HepG2 (cell line): ENCODE measurements around the gene UGCG. TPM values are rescaled to one million over a fixed set of nuclear protein-coding genes. Genes with fewer than 3 reads are reported as not detected.

Source experiments
- ATAC-seq: fragments of 200-7000 bp; cut with Tn5 transposase; 3 replicates; pipeline ENCODE4 v1.9.1; 2020; ENCODE audit warnings: mild to moderate bottlenecking, moderate library complexity
- BruUV-seq: library from RNA; stranded (reverse); fragments of 400-500 nt; replicated peaks from 2 replicates; lab custom pipeline; 2021; lab: Mats Ljungman, UMichigan
- CTCF ChIA-PET: fragments of 300-600 bp; formaldehyde crosslinking; extraction: SDS; loops from one replicate; lab custom pipeline; 2021; ENCODE audit warnings: low total read pairs, inconsistent platforms, low intra/inter-chr PET ratio; lab: Yijun Ruan, JAX
- POLR2A ChIA-PET: fragments of 350-600 bp; sonication (Branson Sonifier 250); formaldehyde crosslinking; loops from one replicate; lab custom pipeline; 2020; ENCODE audit warnings: antibody characterized with exemption, inconsistent platforms; lab: Yijun Ruan, JAX
- DNase-seq: peaks from one replicate; pipeline ENCODE4 v3.0.0-alpha.2; 2015; ENCODE audit warnings: low spot score
- FAIRE-seq: peaks from 3 replicates; lab custom pipeline; 2011; peaks lifted over from hg19 to GRCh38; lab: Jason Lieb, UNC
- H2AFZ ChIP-seq: one replicate; pipeline ENCODE4 v1.6.1; 2011; ENCODE audit warnings: low read length, inconsistent platforms
- H3K27ac ChIP-seq: fragments of 300-600 bp; 3 replicates; pipeline ENCODE4 v1.8.0; 2011; ENCODE audit warnings: mixed run types, mild to moderate bottlenecking, mixed read lengths, low read length, inconsistent platforms; ENCODE audit not compliant: insufficient read depth; ENCODE audit errors: extremely low read length
- H3K27me3 ChIP-seq, 2 experiments: fragments of 200-600 bp in 1 of 2; 2 replicates in 1 of 2; 3 replicates in 1 of 2; pipeline versions ENCODE4 v1.6.0 to v1.8.0; 2011; ENCODE audit warnings: low read length in 2 of 2, mild to moderate bottlenecking in 2 of 2, moderate library complexity in 2 of 2, inconsistent platforms in 1 of 2; ENCODE audit not compliant: insufficient read depth in 2 of 2, control insufficient read depth in 1 of 2
- H3K36me3 ChIP-seq, 2 experiments: fragments of 200-600 bp in 1 of 2; replicated peaks in 1 of 2; 2 replicates in 1 of 2; 3 replicates in 1 of 2; pipeline versions ENCODE4 v1.5.1 to v1.8.0; 2011; ENCODE audit warnings: low read length in 2 of 2, inconsistent platforms in 1 of 2; ENCODE audit not compliant: insufficient read depth in 2 of 2, control insufficient read depth in 1 of 2
- H3K4me1 ChIP-seq: 2 replicates; pipeline ENCODE4 v1.5.1; 2012; ENCODE audit warnings: low read length, inconsistent platforms; ENCODE audit not compliant: insufficient read depth
- H3K4me2 ChIP-seq: 2 replicates; pipeline ENCODE4 v1.6.0; 2011; ENCODE audit warnings: low read depth, low read length, inconsistent platforms
- H3K4me3 ChIP-seq, 3 experiments: fragments of 200-600 bp in 1 of 3; sonication (generic), shearing (Covaris generic) in 1 of 3; replicated peaks in 1 of 3; 2 replicates each; pipeline ENCODE4 v1.5.1; 2011 to 2016; ENCODE audit warnings: low read length in 3 of 3, inconsistent platforms in 2 of 3, low read depth in 2 of 3, mild to moderate bottlenecking in 2 of 3, control low read depth in 1 of 3, mixed read lengths in 1 of 3; ENCODE audit not compliant: insufficient read depth in 1 of 3
- H3K79me2 ChIP-seq: one replicate; pipeline ENCODE4 v1.6.1; 2011; ENCODE audit warnings: low read length, inconsistent platforms; ENCODE audit not compliant: insufficient read depth
- H3K9ac ChIP-seq: 2 replicates; pipeline ENCODE4 v1.6.0; 2011; ENCODE audit warnings: mild to moderate bottlenecking, low read depth, low read length, inconsistent platforms; ENCODE audit not compliant: insufficient read depth
- H3K9me3 ChIP-seq: 2 replicates; pipeline ENCODE4 v1.5.1; 2012; ENCODE audit warnings: mild to moderate bottlenecking, low read length
- H4K20me1 ChIP-seq: 2 replicates; pipeline ENCODE4 v1.6.0; 2011; ENCODE audit warnings: inconsistent platforms, mild to moderate bottlenecking, low read length, moderate library complexity; ENCODE audit not compliant: insufficient read depth
- BRCA1 ChIP-seq: sonication (generic); formaldehyde crosslinking; IDR thresholded peaks from 2 replicates; pipeline ENCODE4 v1.4.0; 2020; ENCODE audit warnings: missing genetic modification reagents
- CHD2 ChIP-seq: IDR thresholded peaks from 2 replicates; pipeline ENCODE4 v1.6.1; 2011; ENCODE audit warnings: low read depth, low read length, improper control_type of control experiment
- DNMT1 ChIP-seq: sonication (generic); formaldehyde crosslinking; IDR thresholded peaks from 2 replicates; pipeline ENCODE4 v1.5.1; 2020; ENCODE audit warnings: mild to moderate bottlenecking, missing genetic modification reagents
- GLMP ChIP-seq: sonication (generic); formaldehyde crosslinking; IDR thresholded peaks from 2 replicates; pipeline ENCODE4 v1.9.0; 2021; ENCODE audit warnings: missing genetic modification reagents, mild to moderate bottlenecking, borderline replicate concordance
- ISL2 ChIP-seq: sonication (generic); formaldehyde crosslinking; IDR thresholded peaks from 2 replicates; pipeline ENCODE4 v1.5.0; 2020; ENCODE audit warnings: missing genetic modification reagents
- SALL1 ChIP-seq: sonication (generic); formaldehyde crosslinking; IDR thresholded peaks from 2 replicates; pipeline ENCODE4 v1.8.0; 2022; ENCODE audit warnings: mild to moderate bottlenecking, missing genetic modification reagents
- SOX5 ChIP-seq: IDR thresholded peaks from 2 replicates; pipeline ENCODE4 v1.6.1; 2016; ENCODE audit warnings: borderline replicate concordance
- TOPORS ChIP-seq: sonication (generic); formaldehyde crosslinking; IDR thresholded peaks from 2 replicates; pipeline ENCODE4 v1.8.0; 2023; ENCODE audit warnings: mild to moderate bottlenecking, missing genetic modification reagents
- ZNF280D ChIP-seq: sonication (generic); formaldehyde crosslinking; IDR thresholded peaks from 2 replicates; pipeline ENCODE4 v1.5.1; 2020; ENCODE audit warnings: mild to moderate bottlenecking, missing genetic modification reagents
- ZNF331 ChIP-seq: sonication (generic); formaldehyde crosslinking; IDR thresholded peaks from 2 replicates; pipeline ENCODE4 v1.4.0; 2020; ENCODE audit warnings: missing genetic modification reagents
- ZNF460 ChIP-seq: sonication (generic); formaldehyde crosslinking; IDR thresholded peaks from 2 replicates; pipeline ENCODE4 v1.5.1; 2020; ENCODE audit warnings: missing genetic modification reagents, mild to moderate bottlenecking, borderline replicate concordance
- ZNF547 ChIP-seq: sonication (generic); formaldehyde crosslinking; IDR thresholded peaks from 2 replicates; pipeline ENCODE4 v1.5.1; 2020; ENCODE audit warnings: mild to moderate bottlenecking, missing genetic modification reagents
- ZNF569 ChIP-seq: sonication (generic); formaldehyde crosslinking; IDR thresholded peaks from 2 replicates; pipeline ENCODE4 v1.5.0; 2020; ENCODE audit warnings: mild to moderate bottlenecking, missing genetic modification reagents, moderate library complexity, borderline replicate concordance
- ZNF605 ChIP-seq: sonication (generic); formaldehyde crosslinking; IDR thresholded peaks from 2 replicates; pipeline ENCODE4 v1.8.0; 2022; ENCODE audit warnings: mild to moderate bottlenecking, missing genetic modification reagents
- WGBS: methylation state at CpG from one replicate; pipeline ENCODE4 v1.1.6; 2017; ENCODE audit warnings: low lambda C conversion rate; 5-methylcytosine and 5-hydroxymethylcytosine counted together
- in situ Hi-C: cut with HindIII; loops from 2 replicates; pipeline ENCODE4 v1.10.0; 2017; ENCODE audit warnings: low pct_unique_long_range_greater_than_20kb; ENCODE audit not compliant: extremely low pct_ligation_motif_present
- intact Hi-C: fragments of 100-400 bp; cut with micrococcal nuclease; formaldehyde crosslinking; loops from one replicate; pipeline ENCODE4 v1.10.0; 2022; ENCODE audit not compliant: unreplicated experiment
- polyA plus RNA-seq, 8 experiments: library from polyadenylated mRNA; depleted of rRNA in 3 of 8; stranded (reverse) in 7 of 8; unstranded in 1 of 8; fragments of >200 nt; fragmentation: Illumina TruSeq in 4 of 8; extraction: Trizol in 4 of 8; gene quantifications; 2 replicates each; pipeline versions ENCODE4 v1.2.1 to v1.2.3, GENCODE V29; 2011 to 2016; ENCODE audit warnings: low read depth in 4 of 8, missing spikeins in 1 of 8, mixed read lengths in 1 of 8; ENCODE audit not compliant: insufficient read depth in 1 of 8
- total RNA-seq, 5 experiments: library from RNA; depleted of rRNA; stranded (reverse); fragments of >200 nt; fragmentation: Illumina TruSeq; extraction: Trizol; gene quantifications; 2 replicates each; pipeline ENCODE4 v1.2.3, GENCODE V29; 2016; ENCODE audit warnings: low read depth in 1 of 5
- TF ChIP-seq, protein P1 (sequence below): sonication (generic); formaldehyde crosslinking; IDR thresholded peaks from 2 replicates; pipeline ENCODE4 v1.4.0; 2020; ENCODE audit warnings: low read depth, missing genetic modification reagents
- TF ChIP-seq, protein P2 (sequence below): sonication (generic); formaldehyde crosslinking; IDR thresholded peaks from 2 replicates; pipeline ENCODE4 v1.5.0; 2020; ENCODE audit warnings: missing genetic modification reagents

Gene UGCG
- total and polyA plus RNA-seq, 2 of the 13 experiments (the other 11 are each of a cell fraction or from before 2014, with no cell fraction given): 10.5 to 13.9 TPM

DNA sequence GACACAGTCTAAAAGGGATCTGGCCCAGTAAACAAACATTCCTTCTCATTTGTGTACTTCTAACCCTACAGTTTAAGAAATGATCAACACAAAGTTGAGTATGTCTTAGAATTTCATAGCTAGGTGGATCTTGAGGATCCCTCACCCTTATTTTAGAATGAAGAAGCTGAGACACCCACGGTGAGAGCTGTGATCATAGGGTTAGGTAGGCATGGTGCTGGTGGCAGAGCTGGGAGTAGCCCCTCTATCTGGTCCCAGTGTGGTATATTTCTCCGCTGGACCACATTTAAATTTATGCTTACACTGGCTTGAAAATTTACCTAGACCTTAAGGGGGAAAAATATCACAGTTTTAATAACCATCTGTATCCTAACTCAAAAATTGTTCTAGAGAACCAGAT lies 39.8 kb downstream of the UGCG start:
- FAIRE-seq (no peak), ATAC-seq (no peak), DNase-seq (no peak)
- no peaks in the 10 kb centered on the region for H3K27me3 ChIP-seq
- H3K9me3 ChIP-seq: no peaks in the 10 kb centered on the region
- 92% methylated on average over 2 of the region's 2 CpGs for WGBS
- ChIA-PET POLR2A (no interaction called here), CTCF (no interaction called here)
- no TSS peak for BruUV-seq
- intact Hi-C loops: no loop called here
- H2AFZ ChIP-seq: no peak overlapping the region
- no peak overlapping the region for H3K9ac ChIP-seq
- no peak overlapping the region for H3K27ac ChIP-seq
- peaks cover 7% of the 10 kb centered on the region; the same call in 1 of the 2 replicates for H3K4me1 ChIP-seq
- no peak overlapping the region for H3K4me3 ChIP-seq
- H4K20me1 ChIP-seq: no peaks in the 10 kb centered on the region
- in situ Hi-C loops: no loop called here
- H3K79me2 ChIP-seq: no peaks in the 10 kb centered on the region
- H3K36me3 ChIP-seq: peaks cover 2 to 18% of the 10 kb centered on the region in 2 experiments; a peak in 4 of 5 replicates
- no peak overlapping the region for H3K4me2 ChIP-seq
- TF ChIP-seq SALL1 (CRISPR knock-in tag) (no peak), GLMP (CRISPR knock-in tag) (no peak), DNMT1 (no peak), ISL2 (CRISPR knock-in tag) (no peak), ZNF605 (no peak), BRCA1 (CRISPR knock-in tag) (no peak), SOX5 (no peak), TOPORS (CRISPR knock-in tag) (no peak), ZNF547 (no peak), ZNF331 (CRISPR knock-in tag) (no peak), ZNF460 (CRISPR knock-in tag) (no peak), CHD2 (no peak), ZNF280D (CRISPR knock-in tag) (no peak), ZNF569 (CRISPR knock-in tag) (no peak)
- TF ChIP-seq, protein P1, sequence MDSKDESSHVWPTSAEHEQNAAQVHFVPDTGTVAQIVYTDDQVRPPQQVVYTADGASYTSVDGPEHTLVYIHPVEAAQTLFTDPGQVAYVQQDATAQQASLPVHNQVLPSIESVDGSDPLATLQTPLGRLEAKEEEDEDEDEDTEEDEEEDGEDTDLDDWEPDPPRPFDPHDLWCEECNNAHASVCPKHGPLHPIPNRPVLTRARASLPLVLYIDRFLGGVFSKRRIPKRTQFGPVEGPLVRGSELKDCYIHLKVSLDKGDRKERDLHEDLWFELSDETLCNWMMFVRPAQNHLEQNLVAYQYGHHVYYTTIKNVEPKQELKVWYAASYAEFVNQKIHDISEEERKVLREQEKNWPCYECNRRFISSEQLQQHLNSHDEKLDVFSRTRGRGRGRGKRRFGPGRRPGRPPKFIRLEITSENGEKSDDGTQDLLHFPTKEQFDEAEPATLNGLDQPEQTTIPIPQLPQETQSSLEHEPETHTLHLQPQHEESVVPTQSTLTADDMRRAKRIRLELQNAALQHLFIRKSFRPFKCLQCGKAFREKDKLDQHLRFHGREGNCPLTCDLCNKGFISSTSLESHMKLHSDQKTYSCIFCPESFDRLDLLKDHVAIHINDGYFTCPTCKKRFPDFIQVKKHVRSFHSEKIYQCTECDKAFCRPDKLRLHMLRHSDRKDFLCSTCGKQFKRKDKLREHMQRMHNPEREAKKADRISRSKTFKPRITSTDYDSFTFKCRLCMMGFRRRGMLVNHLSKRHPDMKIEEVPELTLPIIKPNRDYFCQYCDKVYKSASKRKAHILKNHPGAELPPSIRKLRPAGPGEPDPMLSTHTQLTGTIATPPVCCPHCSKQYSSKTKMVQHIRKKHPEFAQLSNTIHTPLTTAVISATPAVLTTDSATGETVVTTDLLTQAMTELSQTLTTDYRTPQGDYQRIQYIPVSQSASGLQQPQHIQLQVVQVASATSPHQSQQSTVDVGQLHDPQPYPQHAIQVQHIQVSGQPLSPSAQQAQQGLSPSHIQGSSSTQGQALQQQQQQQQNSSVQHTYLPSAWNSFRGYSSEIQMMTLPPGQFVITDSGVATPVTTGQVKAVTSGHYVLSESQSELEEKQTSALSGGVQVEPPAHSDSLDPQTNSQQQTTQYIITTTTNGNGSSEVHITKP: no peak
- TF ChIP-seq, protein P2, sequence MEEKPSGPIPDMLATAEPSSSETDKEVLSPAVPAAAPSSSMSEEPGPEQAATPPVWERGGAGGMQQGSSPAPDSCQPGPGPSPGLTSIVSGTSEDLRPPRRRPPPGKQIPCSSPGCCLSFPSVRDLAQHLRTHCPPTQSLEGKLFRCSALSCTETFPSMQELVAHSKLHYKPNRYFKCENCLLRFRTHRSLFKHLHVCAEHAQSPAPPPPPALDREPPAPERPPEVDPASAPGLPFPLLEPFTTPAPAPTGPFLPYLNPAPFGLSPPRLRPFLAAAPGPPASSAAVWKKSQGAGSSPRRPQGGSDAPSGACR (CRISPR knock-in tag): no peak
